Measurements from ENCODE around the gene CIDEB. TPM values are rescaled to one million over a fixed set of nuclear protein-coding genes. Genes with fewer than 3 reads are reported as not detected.

CIDEB gene
- total and polyA plus RNA-seq, 9 of the 15 experiments (the other 6 are each of a cell fraction or from before 2014, with no cell fraction given) = 0.03 to 0.35 (median 0.09) TPM; not detected in 3

DNA sequence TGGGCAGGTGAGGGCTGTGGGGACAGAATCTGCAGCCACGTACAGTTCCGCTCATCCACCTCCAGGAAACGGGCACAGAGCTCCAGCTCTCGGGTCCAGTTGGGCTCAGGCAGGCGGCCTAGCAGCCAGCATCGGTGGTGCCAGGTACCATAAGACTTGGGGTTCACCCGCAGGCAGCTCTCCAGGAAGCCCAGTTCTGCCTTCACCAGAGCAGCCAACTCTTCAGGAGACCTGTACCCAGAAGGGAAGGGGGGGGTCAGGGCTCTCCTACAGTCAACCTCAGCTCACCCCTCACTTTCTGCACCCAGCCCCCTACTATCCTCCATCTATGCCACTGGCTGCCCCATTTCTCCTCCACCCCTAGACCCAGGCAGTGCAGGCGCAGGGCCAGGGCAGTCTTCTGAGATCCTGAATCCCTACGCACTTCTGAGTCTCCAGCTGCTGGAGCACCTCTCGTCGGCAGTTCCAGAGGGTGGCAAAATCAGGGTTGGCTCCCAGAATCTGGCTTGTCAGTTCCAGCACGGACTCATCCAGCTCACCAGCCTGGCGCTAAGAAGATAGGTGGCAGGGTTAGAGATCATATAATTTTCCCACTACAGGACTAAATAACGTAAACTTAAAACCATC lies 37.8 kb downstream of the CIDEB start:
- Histone ChIP-seq H3K4me1 (replicated peaks in 1 of 2; ENCODE audit: control insufficient read depth in 2 of 2, insufficient read depth in 2 of 2, low read length in 2 of 2) (peaks cover 23 to 24% of the 10 kb centered on the region in 2 experiments; a peak in 4 of 5 replicates), H3K9ac (ENCODE audit: insufficient read depth in 1 of 2, low read depth in 2 of 2, low read length in 2 of 2) (no peak overlapping the region), H3K27me3 (ENCODE audit: control insufficient read depth in 2 of 2, insufficient read depth in 2 of 2, low read length in 2 of 2) (no peaks in the 10 kb centered on the region), H2AFZ (ENCODE audit: low read depth, low read length) (no peak overlapping the region), H3K4me3 (no peak overlapping the region), H3K36me3 (ENCODE audit: control insufficient read depth, insufficient read depth, low read length) (no peaks in the 10 kb centered on the region), H3K9me1 (ENCODE audit: control insufficient read depth, insufficient read depth, low read length) (no peaks in the 10 kb centered on the region), H3K4me2 (ENCODE audit: insufficient read depth, low read length) (no peak overlapping the region), H4K20me1 (replicated peaks; ENCODE audit: control insufficient read depth, insufficient read depth, low read length) (no peaks in the 10 kb centered on the region; the same call in 1 of the 2 replicates), H3K79me2 (ENCODE audit: control insufficient read depth, insufficient read depth, low read length) (peaks cover 9% of the 10 kb centered on the region; the same call in 1 of the 3 replicates), H3K9me3 (replicated peaks; ENCODE audit: control insufficient read depth, insufficient read depth, low read depth, low read length) (no peaks in the 10 kb centered on the region), H3K27ac (ENCODE audit: extremely low read depth, low read depth, low read length) (no peak overlapping the region)
- ChIA-PET POLR2A (interaction anchor here (0.6 to 2.1 kb wide), 7 partner anchors 8 to 139 kb away, joined by 3 to 7 read pairs (median 3); partner anchors contain the start of genes CIDEB and FITM1), CTCF (ENCODE audit: low intra/inter-chr PET ratio) (interaction anchor here (1.0 kb wide), 1 partner anchor 27 kb away, joined by 3 read pairs; the partner anchor contains the start of gene TINF2)
- 92% methylated on average over 11 of the region's 14 CpGs for WGBS (ENCODE audit: insufficient coverage, low coverage, missing lambda C conversion rate)
- FAIRE-seq (no peak), DNase-seq (ENCODE audit: extremely low read depth in 1 of 4, low spot score in 3 of 4) (no peak), ATAC-seq (no peak)
- in situ Hi-C loops (cut with MboI) = no loop called here
- TSS peak; percentile 71 for BruUV-seq (replicated peaks)
- intact Hi-C loops (cut with micrococcal nuclease) = loop anchor here (2.0 kb wide), 1 partner anchor 27 kb away; the partner anchor contains the start of gene TINF2
- no peak for TF ChIP-seq HIVEP1 (CRISPR knock-in tag; IDR thresholded peaks at IDR 0.05)
- TF ChIP-seq MCM2 (IDR thresholded peaks at IDR 0.05; ENCODE audit: low read depth) = no peak
- TF ChIP-seq ZBTB8A (IDR thresholded peaks at IDR 0.05; ENCODE audit: partially characterized antibody) = no peak

DNA sequence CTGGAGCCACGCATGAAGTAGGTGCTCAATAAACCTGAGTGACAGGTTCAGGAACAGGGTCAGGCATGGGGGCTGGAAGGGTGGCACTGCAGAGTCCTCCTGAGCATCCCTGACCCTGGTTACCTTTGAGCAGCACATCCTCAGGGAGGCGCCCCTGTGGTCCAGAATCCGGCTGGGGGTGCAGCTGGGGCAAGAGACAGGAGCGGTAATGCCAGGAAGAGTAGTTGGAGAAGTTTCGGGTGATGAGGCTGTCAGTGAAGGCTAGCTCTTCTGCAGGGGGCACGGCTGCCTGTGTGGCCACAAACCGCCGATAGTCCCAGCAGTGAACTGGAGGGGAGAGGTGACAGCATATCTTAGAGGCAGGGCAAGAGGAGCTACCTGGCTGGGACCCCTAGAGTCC lies 38.4 kb downstream of the CIDEB start:
- FAIRE-seq (no peak), ATAC-seq (no peak), DNase-seq (ENCODE audit: extremely low read depth in 1 of 4, low spot score in 3 of 4) (no peak)
- intact Hi-C loops (cut with micrococcal nuclease) = no loop called here
- Histone ChIP-seq H3K79me2 (ENCODE audit: control insufficient read depth, insufficient read depth, low read length) (peaks cover 9% of the 10 kb centered on the region; the same call in 1 of the 3 replicates), H3K27me3 (ENCODE audit: control insufficient read depth in 2 of 2, insufficient read depth in 2 of 2, low read length in 2 of 2) (no peaks in the 10 kb centered on the region), H3K27ac (ENCODE audit: extremely low read depth, low read depth, low read length) (no peak overlapping the region), H3K9me1 (ENCODE audit: control insufficient read depth, insufficient read depth, low read length) (no peaks in the 10 kb centered on the region), H3K4me1 (replicated peaks in 1 of 2; ENCODE audit: control insufficient read depth in 2 of 2, insufficient read depth in 2 of 2, low read length in 2 of 2) (peaks cover 17 to 22% of the 10 kb centered on the region in 2 experiments; a peak in 4 of 5 replicates), H3K9me3 (replicated peaks; ENCODE audit: control insufficient read depth, insufficient read depth, low read depth, low read length) (no peaks in the 10 kb centered on the region), H3K4me2 (ENCODE audit: insufficient read depth, low read length) (no peak overlapping the region), H2AFZ (ENCODE audit: low read depth, low read length) (no peak overlapping the region), H3K36me3 (ENCODE audit: control insufficient read depth, insufficient read depth, low read length) (no peaks in the 10 kb centered on the region), H3K9ac (ENCODE audit: insufficient read depth in 1 of 2, low read depth in 2 of 2, low read length in 2 of 2) (no peak overlapping the region), H4K20me1 (replicated peaks; ENCODE audit: control insufficient read depth, insufficient read depth, low read length) (no peaks in the 10 kb centered on the region; the same call in 1 of the 2 replicates), H3K4me3 (no peak overlapping the region)
- ChIA-PET CTCF (ENCODE audit: low intra/inter-chr PET ratio) (no interaction called here), POLR2A (interaction anchor here (0.7 to 1.2 kb wide), 4 partner anchors 8 to 28 kb away, joined by 3 to 4 read pairs (median 4); partner anchors contain the start of gene TINF2)
- 81% methylated on average over 4 of the region's 8 CpGs for WGBS (ENCODE audit: insufficient coverage, low coverage, missing lambda C conversion rate)
- in situ Hi-C loops (cut with MboI) = no loop called here
- no TSS peak for BruUV-seq (replicated peaks)
- TF ChIP-seq CBFA2T2 (conservative IDR thresholded peaks at IDR 0.05) (no peak), GATAD2B (IDR thresholded peaks at IDR 0.05; ENCODE audit: borderline replicate concordance) (no peak), RBM15 (IDR thresholded peaks at IDR 0.05; ENCODE audit: insufficient read depth, low read length) (no peak), SIN3B (IDR thresholded peaks at IDR 0.05; ENCODE audit: low read depth) (no peak), LARP7 (IDR thresholded peaks at IDR 0.05) (no peak), MAZ (CRISPR knock-in tag; conservative IDR thresholded peaks at IDR 0.05 in 1 of 2, IDR thresholded peaks at IDR 0.05 in 1 of 2) (no peak), PHB (CRISPR knock-in tag; IDR thresholded peaks at IDR 0.05) (no peak), MTF1 (CRISPR knock-in tag; IDR thresholded peaks at IDR 0.05; ENCODE audit: borderline replicate concordance) (no peak), TRIM28 (IDR thresholded peaks at IDR 0.05) (no peak), ZNF133 (CRISPR knock-in tag; IDR thresholded peaks at IDR 0.05) (no peak), ZNF830 (CRISPR knock-in tag; IDR thresholded peaks at IDR 0.05) (no peak), MTA2 (IDR thresholded peaks at IDR 0.05; ENCODE audit: low read depth) (no peak)
- TF ChIP-seq, protein P1, sequence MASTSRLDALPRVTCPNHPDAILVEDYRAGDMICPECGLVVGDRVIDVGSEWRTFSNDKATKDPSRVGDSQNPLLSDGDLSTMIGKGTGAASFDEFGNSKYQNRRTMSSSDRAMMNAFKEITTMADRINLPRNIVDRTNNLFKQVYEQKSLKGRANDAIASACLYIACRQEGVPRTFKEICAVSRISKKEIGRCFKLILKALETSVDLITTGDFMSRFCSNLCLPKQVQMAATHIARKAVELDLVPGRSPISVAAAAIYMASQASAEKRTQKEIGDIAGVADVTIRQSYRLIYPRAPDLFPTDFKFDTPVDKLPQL (IDR thresholded peaks at IDR 0.05; ENCODE audit: extremely low read depth, insufficient read length) = no peak
- TF ChIP-seq, protein P2, sequence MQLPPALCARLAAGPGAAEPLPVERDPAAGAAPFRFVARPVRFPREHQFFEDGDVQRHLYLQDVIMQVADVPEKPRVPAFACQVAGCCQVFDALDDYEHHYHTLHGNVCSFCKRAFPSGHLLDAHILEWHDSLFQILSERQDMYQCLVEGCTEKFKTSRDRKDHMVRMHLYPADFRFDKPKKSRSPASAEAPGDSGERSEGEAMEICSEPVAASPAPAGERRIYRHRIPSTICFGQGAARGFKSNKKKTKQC (CRISPR knock-in tag; IDR thresholded peaks at IDR 0.05) = no peak

All from K562 (cell line).